Effector memory CD8-positive, alpha-beta T cell (primary cell): Measurements from ENCODE around the gene PPY.

Experiments
- ATAC-seq: fragments of 150-1000 bp; cut with Tn5 transposase; replicated peaks from 2 replicates; pipeline ENCODE4 v1.10.0; 2021; ENCODE audit warnings: mild to moderate bottlenecking, moderate library complexity
- DNase-seq, 3 experiments: peaks; one replicate each; pipeline ENCODE4 v3.0.0; 2021
- H3K27ac Mint-ChIP-seq, 2 donors: one replicate each; pipeline ENCODE4 v1.8.0; 2022; ENCODE audit warnings: mild to moderate bottlenecking in 2 of 2, mixed read lengths in 2 of 2, moderate library complexity in 2 of 2
- H3K27me3 Mint-ChIP-seq, 2 donors: one replicate each; pipeline ENCODE4 v1.8.0; 2022; ENCODE audit warnings: mixed read lengths in 2 of 2
- H3K36me3 Mint-ChIP-seq: one replicate; pipeline ENCODE4 v1.8.0; 2022; ENCODE audit warnings: mild to moderate bottlenecking, moderate library complexity, mixed read lengths; ENCODE audit not compliant: insufficient read depth
- H3K4me1 Mint-ChIP-seq, 2 donors: one replicate each; pipeline ENCODE4 v1.8.0; 2022; ENCODE audit warnings: low read depth in 2 of 2, mixed read lengths in 2 of 2
- H3K4me3 Mint-ChIP-seq, 2 donors: one replicate each; pipeline ENCODE4 v1.8.0; 2022; ENCODE audit warnings: mild to moderate bottlenecking in 2 of 2, mixed read lengths in 2 of 2, moderate library complexity in 2 of 2
- H3K9me3 Mint-ChIP-seq, 2 donors: one replicate each; pipeline ENCODE4 v1.8.0; 2022; ENCODE audit warnings: mixed read lengths in 2 of 2

PPY gene

DNA sequence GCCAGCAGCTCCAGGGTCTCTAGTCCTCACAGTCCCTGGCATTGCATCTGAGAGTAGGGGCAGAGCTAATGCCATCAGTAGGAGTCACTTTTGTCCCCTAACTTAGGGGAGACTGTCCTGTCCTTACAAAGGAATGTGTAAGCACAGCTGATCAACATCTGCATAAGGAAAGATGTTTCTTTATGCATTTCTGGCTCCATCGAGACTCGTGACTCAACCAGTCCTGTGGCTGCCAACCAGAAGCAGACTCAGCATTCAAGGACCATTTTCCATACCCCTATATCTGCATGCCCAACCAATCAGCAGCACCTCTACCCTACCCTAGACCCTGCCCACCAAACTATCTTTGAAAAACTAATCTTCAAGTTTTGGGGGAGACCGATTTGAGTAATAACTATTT lies 26.7 kb downstream of the PPY start:
- ATAC-seq, result no peak
- Mint-ChIP-seq H3K27me3 (peaks cover 6 to 7% of the 10 kb centered on the region in 2 donors), H3K9me3 (no peaks in the 10 kb centered on the region), H3K4me1 (no peaks in the 10 kb centered on the region), H3K27ac (no peak overlapping the region), H3K4me3 (no peak overlapping the region), H3K36me3 (no peaks in the 10 kb centered on the region)
- DNase-seq, result no peak

DNA sequence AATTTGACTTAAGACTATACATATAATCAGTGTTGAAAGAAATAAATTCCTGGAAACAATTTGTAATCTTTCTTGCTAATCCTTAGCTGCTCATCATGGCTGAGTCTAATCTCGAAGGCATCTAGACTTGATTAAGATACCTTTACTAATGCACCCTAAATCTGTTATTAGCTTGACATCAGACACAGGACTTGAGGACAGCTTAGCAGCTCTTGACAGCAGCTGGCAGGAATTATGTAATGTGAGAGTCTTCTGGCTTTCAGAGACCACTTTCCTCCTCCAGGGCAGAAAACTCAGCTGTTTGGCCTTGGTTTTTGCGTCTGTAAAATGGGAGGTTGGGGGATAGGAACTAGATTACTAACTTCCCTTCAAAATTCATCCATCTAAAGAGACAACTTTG lies 27.8 kb downstream of the PPY start:
- no peak for DNase-seq
- no peak for ATAC-seq
- H3K4me3 Mint-ChIP-seq, result no peak overlapping the region
- peaks cover 6 to 7% of the 10 kb centered on the region in 2 donors for H3K27me3 Mint-ChIP-seq
- H3K9me3 Mint-ChIP-seq, result no peaks in the 10 kb centered on the region
- no peaks in the 10 kb centered on the region for H3K36me3 Mint-ChIP-seq
- H3K4me1 Mint-ChIP-seq, result no peaks in the 10 kb centered on the region
- H3K27ac Mint-ChIP-seq, result no peak overlapping the region

DNA sequence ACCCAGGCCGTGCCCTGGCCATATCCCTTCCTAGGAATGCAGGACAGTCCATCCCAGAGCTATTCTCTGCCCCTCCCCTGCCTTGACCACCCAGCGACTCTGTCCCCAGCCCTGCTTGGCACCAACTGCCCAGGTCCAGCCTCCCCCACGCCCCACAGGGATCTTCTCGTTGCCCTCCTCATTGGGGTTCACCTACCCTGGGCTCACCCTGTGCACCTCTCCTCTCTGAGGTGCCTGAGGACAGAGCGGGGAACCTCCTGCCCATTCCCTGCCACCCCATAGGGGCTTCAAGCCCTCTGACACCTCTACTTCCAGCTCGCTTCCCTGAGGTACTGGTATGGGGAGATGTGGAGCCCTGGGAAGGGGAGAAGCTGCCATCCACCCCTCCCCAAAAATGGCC lies 28.7 kb downstream of the PPY start:
- DNase-seq (no peak), ATAC-seq (no peak)
- Mint-ChIP-seq H3K9me3 (no peaks in the 10 kb centered on the region), H3K4me3 (no peak overlapping the region), H3K4me1 (no peaks in the 10 kb centered on the region), H3K27me3 (no peaks in the 10 kb centered on the region), H3K27ac (no peak overlapping the region), H3K36me3 (no peaks in the 10 kb centered on the region)

DNA sequence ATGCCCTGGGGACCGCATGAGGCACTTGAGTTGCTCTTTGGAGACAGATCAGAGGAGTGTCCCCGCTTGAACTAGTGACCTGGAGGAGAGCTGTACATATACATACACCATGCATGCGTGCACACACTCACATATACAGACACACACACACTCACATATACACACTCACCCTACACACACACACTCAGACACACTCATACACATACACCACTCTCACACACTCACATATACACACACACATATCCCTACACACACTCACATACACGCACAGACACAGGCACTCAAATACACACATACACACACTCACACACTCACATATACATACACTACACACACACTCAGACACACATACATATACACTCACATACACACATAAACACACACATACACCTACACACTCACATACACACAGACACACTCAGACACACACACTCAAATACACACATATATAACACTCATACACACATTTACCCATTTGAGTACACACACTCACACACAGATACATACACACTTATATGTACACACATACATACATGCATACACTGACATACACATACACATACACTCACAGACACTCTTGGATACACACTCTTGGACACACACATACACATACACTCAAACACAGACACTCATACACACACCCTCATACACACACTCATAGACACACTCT lies 29.5 kb downstream of the PPY start:
- Mint-ChIP-seq H3K9me3 (no peaks in the 10 kb centered on the region), H3K36me3 (no peaks in the 10 kb centered on the region), H3K4me1 (no peaks in the 10 kb centered on the region), H3K27ac (no peak overlapping the region), H3K4me3 (no peak overlapping the region), H3K27me3 (no peaks in the 10 kb centered on the region)
- ATAC-seq, result no peak
- no peak for DNase-seq

DNA sequence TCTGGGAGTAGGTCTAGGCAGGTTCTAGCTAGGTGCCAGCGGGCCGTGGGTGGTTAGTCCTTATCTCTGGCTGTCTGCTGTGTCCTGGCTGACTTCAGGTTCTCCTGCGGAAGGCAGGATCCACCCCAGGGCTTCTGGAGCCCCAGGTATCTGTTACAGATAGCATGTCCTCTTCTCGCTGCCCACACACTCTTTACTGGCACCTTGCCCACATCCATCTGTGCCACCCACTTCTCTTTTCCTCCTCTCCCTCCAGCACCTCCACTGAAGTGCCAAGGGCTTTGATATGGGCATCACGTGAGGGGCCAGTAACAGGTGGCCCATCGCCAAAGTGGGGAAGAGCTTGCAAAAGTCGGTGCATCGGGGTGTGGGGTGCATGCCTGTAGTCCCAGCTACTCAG lies 30.4 kb downstream of the PPY start:
- Mint-ChIP-seq H3K4me1 (peaks cover 1 to 2% of the 10 kb centered on the region in 2 donors), H3K36me3 (no peaks in the 10 kb centered on the region), H3K27ac (no peak overlapping the region), H3K9me3 (no peaks in the 10 kb centered on the region), H3K4me3 (no peak overlapping the region), H3K27me3 (peaks cover 2 to 3% of the 10 kb centered on the region in 2 donors)
- DNase-seq (no peak), ATAC-seq (no peak)

DNA sequence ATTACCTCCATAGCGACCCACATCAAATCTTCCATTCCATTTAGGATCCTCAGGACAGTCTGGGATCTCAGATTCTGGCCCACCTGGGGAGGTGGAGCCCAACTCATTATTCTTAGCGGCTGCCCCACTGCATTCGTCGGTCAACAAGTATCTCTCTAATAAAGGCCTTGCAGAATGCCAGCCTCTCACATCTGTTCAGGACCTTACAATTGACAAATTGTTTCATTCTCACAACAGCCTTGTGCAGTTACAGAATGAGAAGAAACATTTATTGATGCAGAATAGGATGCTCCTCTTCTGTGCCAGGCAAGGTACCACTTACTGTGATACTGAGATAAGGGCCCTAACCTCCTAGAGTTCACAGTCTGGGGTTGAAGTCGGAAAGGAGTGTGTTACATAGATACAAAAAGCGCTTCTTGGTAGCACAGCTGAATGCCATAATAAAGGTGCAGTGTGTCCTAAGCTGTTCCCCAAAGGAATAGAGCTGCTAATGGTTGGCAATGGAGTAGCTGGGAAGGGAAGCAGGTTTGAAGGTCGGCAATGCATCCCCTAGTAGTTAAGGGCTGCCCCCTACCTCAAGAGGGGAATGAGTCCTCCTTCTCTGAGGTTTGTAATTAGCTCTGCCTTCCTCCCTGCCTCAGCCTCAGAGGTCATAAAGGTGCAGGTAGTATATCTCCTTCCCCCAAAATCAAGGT lies 32.6 kb downstream of the PPY start:
- H3K27ac Mint-ChIP-seq, result no peak overlapping the region
- H3K36me3 Mint-ChIP-seq, result no peaks in the 10 kb centered on the region
- DNase-seq, result no peak
- no peak for ATAC-seq
- no peak overlapping the region for H3K4me3 Mint-ChIP-seq
- peaks cover 11 to 16% of the 10 kb centered on the region in 2 donors for H3K27me3 Mint-ChIP-seq
- H3K4me1 Mint-ChIP-seq, result peaks cover 9 to 10% of the 10 kb centered on the region in 2 donors
- H3K9me3 Mint-ChIP-seq, result no peaks in the 10 kb centered on the region

DNA sequence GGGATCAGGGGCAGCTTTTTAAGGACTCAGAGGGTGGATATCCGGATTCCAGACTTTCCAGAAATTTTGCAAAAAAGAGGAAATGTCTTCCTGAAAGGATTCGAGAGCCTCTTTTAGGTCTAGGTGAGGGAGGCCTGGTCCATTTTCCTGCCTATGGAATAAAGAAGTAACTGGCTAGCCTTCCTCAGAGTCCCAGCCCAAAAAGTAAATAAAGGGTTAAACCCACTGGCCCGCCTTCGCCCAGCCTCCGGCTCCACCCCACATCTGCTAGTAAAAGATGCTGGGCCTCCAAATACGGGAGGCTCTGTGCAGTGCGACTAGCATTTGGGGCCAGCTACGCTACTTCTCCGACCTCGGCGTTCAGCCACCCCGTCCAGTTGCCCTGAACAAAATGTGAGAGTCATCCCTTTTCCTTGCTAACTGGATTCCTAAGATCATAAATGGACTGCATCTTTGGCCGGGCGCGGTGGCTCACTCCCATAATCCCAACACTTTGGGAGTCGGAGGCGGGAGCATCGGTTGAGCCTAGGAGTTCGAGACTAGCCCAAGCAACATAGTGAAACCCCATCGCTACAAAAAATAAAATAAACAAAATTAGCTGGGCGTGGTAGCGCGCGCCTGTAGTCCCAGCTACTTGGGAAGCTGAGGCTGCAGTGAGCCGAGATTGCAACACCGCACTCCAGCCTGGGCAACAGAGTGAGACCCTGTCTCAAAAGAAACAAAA lies 34.1 kb downstream of the PPY start:
- DNase-seq, result peak; percentile 36 to 49 (median 43)
- no peaks in the 10 kb centered on the region for H3K9me3 Mint-ChIP-seq
- H3K4me1 Mint-ChIP-seq, result peaks cover 9 to 10% of the 10 kb centered on the region in 2 donors
- peaks cover 21 to 30% of the 10 kb centered on the region in 2 donors for H3K27me3 Mint-ChIP-seq
- ATAC-seq, result peak; percentile 57
- H3K27ac Mint-ChIP-seq, result no peak overlapping the region
- H3K4me3 Mint-ChIP-seq, result peak overlapping the region; percentile 90 to 92
- H3K36me3 Mint-ChIP-seq, result no peaks in the 10 kb centered on the region

DNA sequence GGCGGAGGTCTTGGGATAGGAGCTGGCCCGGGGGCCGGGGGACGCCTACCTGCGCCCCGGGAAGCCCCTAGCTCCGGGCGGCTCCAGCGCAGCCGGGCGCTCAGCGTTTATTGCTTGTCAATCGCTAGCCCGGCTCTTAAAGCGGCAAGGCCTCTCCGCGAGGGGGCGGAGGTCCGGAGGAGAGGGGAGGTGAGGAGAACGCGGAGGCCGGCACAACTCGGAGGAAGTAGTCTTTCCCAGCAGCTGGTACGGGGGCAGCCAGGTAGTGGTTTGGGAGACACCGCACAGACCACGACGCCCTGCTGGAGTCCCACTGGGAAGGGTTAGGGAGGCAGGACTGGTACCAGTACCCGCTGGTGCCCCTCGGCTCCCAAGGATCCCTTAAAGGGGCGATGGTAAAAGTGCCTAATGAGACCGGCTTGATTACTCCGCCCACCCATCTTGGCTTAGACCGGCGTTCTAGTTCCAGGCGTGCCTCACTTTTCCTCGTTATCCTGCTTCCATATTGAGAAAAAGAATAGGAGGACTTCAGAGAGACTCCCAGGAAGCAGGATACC lies 34.8 kb downstream of the PPY start, which contains the start of gene MPP2:
Gene MPP2 (minus strand): TSS at position 112 of the 557 bp plus-strand sequence. CDS start 3,076 bp downstream, outside the sequence.
- H3K27me3 Mint-ChIP-seq, result peaks cover 21 to 30% of the 10 kb centered on the region in 2 donors
- peak; percentile 48 to 54 (median 52) for DNase-seq
- H3K36me3 Mint-ChIP-seq, result peaks cover 2% of the 10 kb centered on the region
- ATAC-seq, result peak; percentile 65
- H3K9me3 Mint-ChIP-seq, result no peaks in the 10 kb centered on the region
- peak within 1 kb of the TSS; percentile 90 to 92 for H3K27ac Mint-ChIP-seq
- H3K4me3 Mint-ChIP-seq, result peak within 1 kb of the TSS; percentile 90 to 92
- H3K4me1 Mint-ChIP-seq, result peaks cover 9 to 10% of the 10 kb centered on the region in 2 donors

DNA sequence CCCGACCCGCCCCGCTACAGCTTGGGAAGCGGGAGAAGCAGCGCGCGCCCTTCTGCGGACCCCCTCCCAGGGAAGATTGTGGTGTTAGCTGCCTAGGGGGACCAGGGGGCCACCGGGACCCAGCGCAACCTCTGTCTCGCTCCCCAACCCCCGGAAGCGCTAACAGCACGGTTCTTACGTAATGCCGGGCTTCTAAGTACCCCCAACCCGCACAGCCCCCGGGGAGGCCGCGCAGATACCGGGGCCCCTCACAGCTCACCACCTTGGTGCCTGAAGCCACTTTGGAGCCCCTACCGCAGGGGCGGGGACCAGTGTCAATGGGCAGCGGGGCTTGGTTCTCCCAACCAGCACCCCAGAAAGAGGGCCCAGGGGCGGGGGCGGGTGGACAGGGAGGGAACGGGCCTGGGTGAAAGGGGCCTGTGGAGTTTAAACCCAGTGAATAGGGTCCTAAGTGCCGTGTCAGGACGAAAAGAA lies 35.3 kb downstream of the PPY start:
- peak overlapping the region; percentile 90 to 92 for H3K27ac Mint-ChIP-seq
- H3K4me3 Mint-ChIP-seq, result peak overlapping the region; percentile 90 to 92
- peaks cover 2% of the 10 kb centered on the region for H3K36me3 Mint-ChIP-seq
- peaks cover 21 to 33% of the 10 kb centered on the region in 2 donors for H3K27me3 Mint-ChIP-seq
- no peaks in the 10 kb centered on the region for H3K9me3 Mint-ChIP-seq
- ATAC-seq (peak; percentile 56), DNase-seq (peak in 1 of 3 experiments; percentile 22)
- peaks cover 9 to 10% of the 10 kb centered on the region in 2 donors for H3K4me1 Mint-ChIP-seq

DNA sequence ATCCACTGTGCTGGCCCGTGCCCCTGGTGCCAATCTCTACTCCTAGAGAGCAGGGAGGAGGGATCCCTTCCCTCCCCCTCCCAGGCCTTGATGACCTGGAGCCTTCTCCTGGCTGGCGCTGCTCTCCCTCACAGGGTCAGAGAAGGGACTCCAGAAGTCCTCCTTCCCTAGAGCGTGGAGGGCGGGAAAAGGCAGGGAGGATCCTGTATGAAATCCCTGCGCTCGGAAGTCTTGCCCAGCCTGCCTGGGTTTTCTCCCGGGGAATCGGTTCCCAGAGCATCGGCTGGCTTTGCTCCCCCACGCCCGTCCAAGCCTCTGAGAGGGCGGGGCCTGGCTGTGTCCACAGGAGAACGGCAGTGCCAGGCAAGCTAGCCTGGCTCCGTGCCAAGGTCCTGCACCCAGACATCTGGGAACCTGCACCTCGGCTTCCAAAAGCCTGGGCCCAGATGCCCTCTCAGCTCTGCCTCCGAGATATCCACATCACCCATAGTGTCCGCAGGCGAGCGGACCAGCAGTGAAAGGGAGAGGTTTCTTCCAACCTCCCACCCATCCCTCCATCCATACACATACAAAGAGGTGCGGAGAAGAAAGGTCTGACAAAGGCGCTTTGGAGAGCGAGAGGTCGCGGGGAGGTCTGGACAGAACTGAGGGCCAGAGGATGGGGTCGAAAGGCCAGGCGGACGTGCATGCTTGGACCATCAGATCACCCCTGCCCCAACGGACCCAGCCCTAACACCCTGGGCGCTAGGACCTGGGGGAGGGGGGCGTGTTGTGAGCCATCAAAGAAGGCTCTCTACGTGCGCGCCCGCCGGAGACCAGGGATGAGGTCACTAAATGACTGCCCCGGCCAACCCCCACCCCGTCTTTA lies 36.1 kb downstream of the PPY start:
- peaks cover 10 to 12% of the 10 kb centered on the region in 2 donors for H3K4me1 Mint-ChIP-seq
- H3K9me3 Mint-ChIP-seq, result no peaks in the 10 kb centered on the region
- H3K4me3 Mint-ChIP-seq, result peak overlapping the region; percentile 90 to 92
- peaks cover 24 to 40% of the 10 kb centered on the region in 2 donors for H3K27me3 Mint-ChIP-seq
- peaks cover 2% of the 10 kb centered on the region for H3K36me3 Mint-ChIP-seq
- DNase-seq (peak; percentile 38 to 45 (median 38)), ATAC-seq (peak; percentile 62)
- H3K27ac Mint-ChIP-seq, result peak overlapping the region; percentile 90 to 92

DNA sequence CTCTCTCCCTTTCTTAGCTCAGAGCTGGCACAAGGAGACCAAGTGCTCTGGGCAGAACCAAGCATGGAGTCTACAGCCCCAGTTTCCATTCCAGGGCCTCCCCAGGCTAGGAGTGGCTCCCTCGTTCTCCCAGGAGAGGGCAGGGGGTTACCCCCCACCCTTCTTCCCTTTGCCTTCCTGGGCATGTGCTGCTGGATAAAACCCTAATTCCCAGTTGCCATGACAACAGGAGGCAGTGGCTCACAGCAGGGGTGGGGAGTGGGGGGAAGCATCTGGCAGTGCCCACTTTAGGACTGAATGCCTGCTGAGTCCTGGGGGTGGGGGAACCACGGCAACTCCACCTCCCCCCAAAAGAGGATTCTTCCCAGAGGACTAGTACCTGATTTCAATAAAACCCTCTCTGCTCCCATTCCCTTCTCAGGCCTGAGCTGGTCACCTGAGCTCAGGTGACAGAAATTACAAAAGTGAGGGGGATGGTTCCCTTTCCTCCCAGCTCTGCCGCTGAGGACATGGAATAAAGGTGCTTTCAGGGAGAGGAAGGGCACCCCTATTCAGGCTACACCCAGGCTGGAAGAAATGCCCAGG lies 36.8 kb downstream of the PPY start:
- Mint-ChIP-seq H3K27me3 (peaks cover 31 to 48% of the 10 kb centered on the region in 2 donors), H3K4me3 (peak overlapping the region in 1 of 2 donors; percentile 92)

DNA sequence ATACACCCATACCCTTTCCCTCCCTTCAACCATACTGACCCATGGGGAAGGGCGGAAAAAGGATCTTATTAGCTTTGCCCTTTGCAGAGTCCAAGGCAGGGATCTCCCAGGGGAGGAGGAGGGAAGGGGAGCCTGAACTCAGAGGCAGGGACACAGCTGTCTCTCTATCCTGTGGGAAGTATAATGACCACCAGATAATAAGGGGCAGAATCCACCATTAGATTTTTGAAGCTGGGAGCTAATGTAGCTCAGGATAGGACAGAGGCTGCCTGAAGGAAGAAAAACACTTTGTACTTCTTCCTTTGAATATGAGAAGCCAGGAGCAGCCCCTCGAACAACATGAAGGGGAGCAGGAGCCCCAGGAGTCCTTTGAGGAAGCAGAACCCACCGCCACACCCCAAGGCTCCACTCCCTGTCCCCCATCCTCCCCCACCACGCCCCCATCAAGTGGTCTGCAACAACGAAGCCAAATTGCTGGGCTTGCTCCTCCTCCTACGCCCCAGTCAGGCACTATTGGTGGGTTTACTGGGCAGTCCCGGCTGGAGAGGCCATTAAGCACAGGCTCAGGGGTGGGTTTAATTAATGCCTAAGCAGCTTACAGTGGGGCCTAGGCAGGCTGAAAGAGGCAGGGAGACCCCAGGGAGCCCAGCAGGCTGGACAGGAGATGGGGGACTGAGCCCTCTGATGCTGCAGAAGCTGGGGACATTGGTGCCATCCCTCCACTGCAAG lies 40.3 kb downstream of the PPY start:
- peaks cover 7% of the 10 kb centered on the region for H3K36me3 Mint-ChIP-seq
- no peak overlapping the region for H3K27ac Mint-ChIP-seq
- peaks cover 53 to 77% of the 10 kb centered on the region in 2 donors for H3K27me3 Mint-ChIP-seq
- no peaks in the 10 kb centered on the region for H3K9me3 Mint-ChIP-seq
- H3K4me1 Mint-ChIP-seq, result peaks cover 12 to 28% of the 10 kb centered on the region in 2 donors
- DNase-seq (no peak), ATAC-seq (no peak)
- no peak overlapping the region for H3K4me3 Mint-ChIP-seq

More for the DNA sequence above, 36.8 kb downstream of the PPY start:
- ATAC-seq (no peak), DNase-seq (no peak)
- H3K27ac Mint-ChIP-seq, result no peak overlapping the region
- peaks cover 2% of the 10 kb centered on the region for H3K36me3 Mint-ChIP-seq
- peaks cover 13 to 19% of the 10 kb centered on the region in 2 donors for H3K4me1 Mint-ChIP-seq
- no peaks in the 10 kb centered on the region for H3K9me3 Mint-ChIP-seq
